ENCODE measurements around the gene TNFRSF4.

GRCh38 chr1:1165900-1166421, 48.0 kb downstream of the TNFRSF4 start:
- TF ChIP-seq CTCF (IDR thresholded peaks at IDR 0.05; ENCODE audit: low read depth, low read length, missing input control): no peak
- TF ChIP-seq JUND (IDR thresholded peaks at IDR 0.05): no peak
- no peak for TF ChIP-seq SP1 (IDR thresholded peaks at IDR 0.05)
- no peak for TF ChIP-seq GABPA (IDR thresholded peaks at IDR 0.05 in 1 of 2, conservative IDR thresholded peaks at IDR 0.05 in 1 of 2)
- TF ChIP-seq REST (IDR thresholded peaks at IDR 0.05): no peak
- no peak for TF ChIP-seq YY1 (IDR thresholded peaks at IDR 0.05)
- no peak for TF ChIP-seq MAX (IDR thresholded peaks at IDR 0.05)
- no peak for TF ChIP-seq HNF4A (conservative IDR thresholded peaks at IDR 0.05)
- TF ChIP-seq RXRA (IDR thresholded peaks at IDR 0.05): no peak
- no peak for TF ChIP-seq TAF1 (conservative IDR thresholded peaks at IDR 0.05)
- TF ChIP-seq RAD21 (IDR thresholded peaks at IDR 0.05): no peak
- no peak for TF ChIP-seq ATF3 (IDR thresholded peaks at IDR 0.05)
- TF ChIP-seq ZBTB33 (IDR thresholded peaks at IDR 0.05): no peak
- no peak for TF ChIP-seq EGR1 (IDR thresholded peaks at IDR 0.05; ENCODE audit: low read depth in 2 of 2)
